ENCODE results near the gene PTPA. TPM values are rescaled to one million over a fixed set of nuclear protein-coding genes. Genes with fewer than 3 reads are reported as not detected.

The PTPA gene
- total RNA-seq, 2 experiments from 2014 or later, result 83.0 to 94.5 TPM

GRCh38 chr9:129142138-129142935 lies 31.1 kb downstream of the PTPA start:
- no peak overlapping the region for H3K4me3 Mint-ChIP-seq

GRCh38 chr9:129143031-129143927 lies 32.1 kb downstream of the PTPA start:
- Mint-ChIP-seq H3K27ac (no peak overlapping the region), H3K36me3 (ENCODE audit: low read depth) (peaks cover 16% of the 10 kb centered on the region), H3K9me3 (no peaks in the 10 kb centered on the region), H3K4me1 (ENCODE audit: low read depth) (peaks cover 34% of the 10 kb centered on the region), H3K27me3 (ENCODE audit: low read depth) (no peaks in the 10 kb centered on the region), H3K4me3 (no peak overlapping the region)
- peak; percentile 82 for DNase-seq
- intact Hi-C loops (cut with micrococcal nuclease), result loop anchor here (5.0 kb wide), 1 partner anchor 344 kb away; no protein-coding TSS in a partner anchor
- CTCF ChIA-PET, result interaction anchor here (0.6 to 3.8 kb wide), 35 partner anchors 8 to 652 kb away, joined by 3 to 50 read pairs (median 4); partner anchors contain the start of genes C9orf50 and IER5L

More at GRCh38 chr9:129142138-129142935, 31.1 kb downstream of the PTPA start:
- intact Hi-C loops (cut with micrococcal nuclease), result loop anchor here (5.0 kb wide), 1 partner anchor 345 kb away; no protein-coding TSS in a partner anchor
- DNase-seq, result no peak
- no peaks in the 10 kb centered on the region for H3K27me3 Mint-ChIP-seq (ENCODE audit: low read depth)
- H3K9me3 Mint-ChIP-seq, result no peaks in the 10 kb centered on the region
- no peak overlapping the region for H3K27ac Mint-ChIP-seq
- H3K4me1 Mint-ChIP-seq (ENCODE audit: low read depth), result peaks cover 34% of the 10 kb centered on the region
- CTCF ChIA-PET, result interaction anchor here (0.6 to 3.8 kb wide), 37 partner anchors 8 to 651 kb away, joined by 3 to 50 read pairs (median 4); partner anchors contain the start of genes C9orf50 and IER5L
- H3K36me3 Mint-ChIP-seq (ENCODE audit: low read depth), result peaks cover 16% of the 10 kb centered on the region

GRCh38 chr9:129145316-129145715 lies 34.1 kb downstream of the PTPA start:
- Mint-ChIP-seq H3K36me3 (ENCODE audit: low read depth) (peaks cover 16% of the 10 kb centered on the region), H3K4me1 (ENCODE audit: low read depth) (peaks cover 20% of the 10 kb centered on the region), H3K27me3 (ENCODE audit: low read depth) (no peaks in the 10 kb centered on the region), H3K9me3 (no peaks in the 10 kb centered on the region), H3K4me3 (no peak overlapping the region), H3K27ac (no peak overlapping the region)
- CTCF ChIA-PET, result interaction anchor here (0.7 to 3.8 kb wide), 3 partner anchors 14 to 509 kb away, joined by 3 to 25 read pairs (median 4); no protein-coding TSS in a partner anchor
- intact Hi-C loops (cut with micrococcal nuclease), result no loop called here
- DNase-seq, result no peak

GRCh38 chr9:129145841-129146292 lies 34.7 kb downstream of the PTPA start:
- intact Hi-C loops (cut with micrococcal nuclease), result no loop called here
- Mint-ChIP-seq H3K27me3 (ENCODE audit: low read depth) (no peaks in the 10 kb centered on the region), H3K36me3 (ENCODE audit: low read depth) (peaks cover 16% of the 10 kb centered on the region), H3K4me3 (no peak overlapping the region), H3K27ac (no peak overlapping the region), H3K4me1 (ENCODE audit: low read depth) (peaks cover 18% of the 10 kb centered on the region), H3K9me3 (no peaks in the 10 kb centered on the region)
- DNase-seq, result no peak
- CTCF ChIA-PET, result interaction anchor here (1.4 kb wide), 1 partner anchor 14 kb away, joined by 4 read pairs; no protein-coding TSS in a partner anchor

GRCh38 chr9:129146441-129146941 lies 35.3 kb downstream of the PTPA start:
- DNase-seq, result no peak
- peaks cover 14% of the 10 kb centered on the region for H3K36me3 Mint-ChIP-seq (ENCODE audit: low read depth)
- intact Hi-C loops (cut with micrococcal nuclease), result no loop called here
- H3K4me1 Mint-ChIP-seq (ENCODE audit: low read depth), result peaks cover 12% of the 10 kb centered on the region
- no peak overlapping the region for H3K4me3 Mint-ChIP-seq
- H3K27me3 Mint-ChIP-seq (ENCODE audit: low read depth), result no peaks in the 10 kb centered on the region
- CTCF ChIA-PET, result interaction anchor here (1.4 kb wide), 1 partner anchor 15 kb away, joined by 4 read pairs; no protein-coding TSS in a partner anchor
- no peak overlapping the region for H3K27ac Mint-ChIP-seq
- no peaks in the 10 kb centered on the region for H3K9me3 Mint-ChIP-seq

GRCh38 chr9:129148463-129149204 lies 37.4 kb downstream of the PTPA start:
- no peak for DNase-seq
- Mint-ChIP-seq H3K27ac (no peak overlapping the region), H3K4me3 (no peak overlapping the region), H3K27me3 (ENCODE audit: low read depth) (no peaks in the 10 kb centered on the region), H3K36me3 (ENCODE audit: low read depth) (peaks cover 14% of the 10 kb centered on the region), H3K4me1 (ENCODE audit: low read depth) (no peaks in the 10 kb centered on the region), H3K9me3 (no peaks in the 10 kb centered on the region)
- intact Hi-C loops (cut with micrococcal nuclease), result no loop called here
- CTCF ChIA-PET, result interaction anchor here (0.8 to 1.3 kb wide), 2 partner anchors 13 to 17 kb away, joined by 3 read pairs; no protein-coding TSS in a partner anchor

GRCh38 chr9:129149442-129149841 lies 38.2 kb downstream of the PTPA start:
- Mint-ChIP-seq H3K4me3 (no peak overlapping the region), H3K27me3 (ENCODE audit: low read depth) (no peaks in the 10 kb centered on the region), H3K4me1 (ENCODE audit: low read depth) (no peaks in the 10 kb centered on the region), H3K27ac (no peak overlapping the region), H3K36me3 (ENCODE audit: low read depth) (peaks cover 9% of the 10 kb centered on the region), H3K9me3 (no peaks in the 10 kb centered on the region)
- CTCF ChIA-PET, result interaction anchor here (0.8 to 1.3 kb wide), 2 partner anchors 12 to 18 kb away, joined by 3 read pairs; no protein-coding TSS in a partner anchor
- DNase-seq, result no peak
- intact Hi-C loops (cut with micrococcal nuclease), result no loop called here

GRCh38 chr9:129150122-129150521 lies 38.9 kb downstream of the PTPA start:
- CTCF ChIA-PET, result no interaction called here
- intact Hi-C loops (cut with micrococcal nuclease), result no loop called here
- no peaks in the 10 kb centered on the region for H3K9me3 Mint-ChIP-seq
- H3K36me3 Mint-ChIP-seq (ENCODE audit: low read depth), result peaks cover 9% of the 10 kb centered on the region
- no peak overlapping the region for H3K27ac Mint-ChIP-seq
- no peak for DNase-seq
- no peaks in the 10 kb centered on the region for H3K4me1 Mint-ChIP-seq (ENCODE audit: low read depth)
- no peaks in the 10 kb centered on the region for H3K27me3 Mint-ChIP-seq (ENCODE audit: low read depth)
- H3K4me3 Mint-ChIP-seq, result no peak overlapping the region

GRCh38 chr9:129150672-129151211 lies 39.5 kb downstream of the PTPA start:
- H3K4me1 Mint-ChIP-seq (ENCODE audit: low read depth), result no peaks in the 10 kb centered on the region
- intact Hi-C loops (cut with micrococcal nuclease), result no loop called here
- no peaks in the 10 kb centered on the region for H3K9me3 Mint-ChIP-seq
- H3K4me3 Mint-ChIP-seq, result no peak overlapping the region
- peaks cover 10% of the 10 kb centered on the region for H3K36me3 Mint-ChIP-seq (ENCODE audit: low read depth)
- CTCF ChIA-PET, result interaction anchor here (1.0 kb wide), 1 partner anchor 8 kb away, joined by 5 read pairs; no protein-coding TSS in a partner anchor
- DNase-seq, result no peak
- H3K27me3 Mint-ChIP-seq (ENCODE audit: low read depth), result no peaks in the 10 kb centered on the region
- no peak overlapping the region for H3K27ac Mint-ChIP-seq

GRCh38 chr9:129151469-129151868 lies 40.3 kb downstream of the PTPA start:
- no peak for DNase-seq
- intact Hi-C loops (cut with micrococcal nuclease), result no loop called here
- Mint-ChIP-seq H3K27ac (no peak overlapping the region), H3K9me3 (no peaks in the 10 kb centered on the region), H3K36me3 (ENCODE audit: low read depth) (peaks cover 8% of the 10 kb centered on the region), H3K4me1 (ENCODE audit: low read depth) (no peaks in the 10 kb centered on the region), H3K27me3 (ENCODE audit: low read depth) (no peaks in the 10 kb centered on the region), H3K4me3 (no peak overlapping the region)
- CTCF ChIA-PET, result interaction anchor here (0.5 to 1.8 kb wide), 5 partner anchors 8 to 158 kb away, joined by 3 to 10 read pairs (median 4); no protein-coding TSS in a partner anchor

- no peaks in the 10 kb centered on the region for H3K9me3 Mint-ChIP-seq
- DNase-seq, result no peak
- H3K36me3 Mint-ChIP-seq (ENCODE audit: low read depth), result peaks cover 7% of the 10 kb centered on the region
- H3K4me3 Mint-ChIP-seq, result no peak overlapping the region
- H3K4me1 Mint-ChIP-seq (ENCODE audit: low read depth), result no peaks in the 10 kb centered on the region
- no peak overlapping the region for H3K27ac Mint-ChIP-seq
- H3K27me3 Mint-ChIP-seq (ENCODE audit: low read depth), result no peaks in the 10 kb centered on the region
- intact Hi-C loops (cut with micrococcal nuclease), result no loop called here
- CTCF ChIA-PET, result no interaction called here
These were observed 43.8 kb downstream of the PTPA start for GRCh38 chr9:129154866-129155477.

Measured in activated naive CD4-positive, alpha-beta T cell treated with anti-CD3 and anti-CD28 coated beads for 36 hours (primary cell).